Measurements from ENCODE around the gene GRIN2A. TPM values are rescaled to one million over a fixed set of nuclear protein-coding genes. Genes with fewer than 3 reads are reported as not detected.

The GRIN2A gene
- total and polyA plus RNA-seq, 2 of the 13 experiments (the other 11 are each of a cell fraction or from before 2014, with no cell fraction given): not detected

GRCh38 chr16:10077861-10078260 lies 104.4 kb downstream of the GRIN2A start:
- DNase-seq (ENCODE audit: low spot score) (no peak), ATAC-seq (no peak), FAIRE-seq (no peak)
- BruUV-seq (replicated peaks): no TSS peak
- in situ Hi-C loops (cut with HindIII; ENCODE audit: extremely low pct_ligation_motif_present, low pct_unique_long_range_greater_than_20kb): loop anchor here (10.0 kb wide), 1 partner anchor 57 kb away; no protein-coding TSS in a partner anchor
- WGBS (ENCODE audit: low lambda C conversion rate): 21% methylated on average over 6 of the region's 6 CpGs
- no peak overlapping the region for H3K27ac ChIP-seq (ENCODE audit: extremely low read length, insufficient read depth, low read length)
- peaks cover 10% of the 10 kb centered on the region for H3K4me1 ChIP-seq (ENCODE audit: insufficient read depth, low read length)
- H3K27me3 ChIP-seq (ENCODE audit: control insufficient read depth in 1 of 2, insufficient read depth in 2 of 2, low read length in 2 of 2): no peaks in the 10 kb centered on the region; a peak in 1 of 5 replicates
- H3K9ac ChIP-seq (ENCODE audit: insufficient read depth, low read depth, low read length): no peak overlapping the region
- no peak overlapping the region for H3K4me2 ChIP-seq (ENCODE audit: low read depth, low read length)
- no peaks in the 10 kb centered on the region for H3K9me3 ChIP-seq (ENCODE audit: low read length)
- no peak overlapping the region for H2AFZ ChIP-seq (ENCODE audit: low read length)
- CTCF ChIA-PET (ENCODE audit: low intra/inter-chr PET ratio, low total read pairs): no interaction called here
- no peaks in the 10 kb centered on the region for H4K20me1 ChIP-seq (ENCODE audit: insufficient read depth, low read length)
- POLR2A ChIA-PET: no interaction called here
- no peaks in the 10 kb centered on the region for H3K79me2 ChIP-seq (ENCODE audit: insufficient read depth, low read length)
- TF ChIP-seq, protein P1, sequence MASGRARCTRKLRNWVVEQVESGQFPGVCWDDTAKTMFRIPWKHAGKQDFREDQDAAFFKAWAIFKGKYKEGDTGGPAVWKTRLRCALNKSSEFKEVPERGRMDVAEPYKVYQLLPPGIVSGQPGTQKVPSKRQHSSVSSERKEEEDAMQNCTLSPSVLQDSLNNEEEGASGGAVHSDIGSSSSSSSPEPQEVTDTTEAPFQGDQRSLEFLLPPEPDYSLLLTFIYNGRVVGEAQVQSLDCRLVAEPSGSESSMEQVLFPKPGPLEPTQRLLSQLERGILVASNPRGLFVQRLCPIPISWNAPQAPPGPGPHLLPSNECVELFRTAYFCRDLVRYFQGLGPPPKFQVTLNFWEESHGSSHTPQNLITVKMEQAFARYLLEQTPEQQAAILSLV (CRISPR knock-in tag; IDR thresholded peaks at IDR 0.05; ENCODE audit: borderline replicate concordance): no peak
- TF ChIP-seq MAFK (conservative IDR thresholded peaks at IDR 0.05 in 1 of 2, IDR thresholded peaks at IDR 0.05 in 1 of 2; ENCODE audit: low read length in 2 of 2) (0 out of 4 replicates have a peak, but pooled peaks of 1 of the 2 experiments have one; percentile 4), ZNF136 (CRISPR knock-in tag; IDR thresholded peaks at IDR 0.05; ENCODE audit: low read depth) (no peak)
- no peaks in the 10 kb centered on the region for H3K36me3 ChIP-seq (replicated peaks in 1 of 2; ENCODE audit: control insufficient read depth in 1 of 2, insufficient read depth in 2 of 2, low read length in 2 of 2)
- H3K4me3 ChIP-seq (replicated peaks in 1 of 3; ENCODE audit: insufficient read depth in 1 of 3, low read depth in 2 of 3, low read length in 3 of 3): no peak overlapping the region
- intact Hi-C loops (cut with micrococcal nuclease; ENCODE audit: unreplicated experiment): no loop called here

GRCh38 chr16:10076037-10076436 lies 106.2 kb downstream of the GRIN2A start:
- H3K4me1 ChIP-seq (ENCODE audit: insufficient read depth, low read length): peaks cover 10% of the 10 kb centered on the region
- ATAC-seq (peak; percentile 90), FAIRE-seq (peak; percentile 69), DNase-seq (ENCODE audit: low spot score) (peak; percentile 47)
- no peak overlapping the region for H3K27ac ChIP-seq (ENCODE audit: extremely low read length, insufficient read depth, low read length)
- no peak overlapping the region for H3K4me3 ChIP-seq (replicated peaks in 1 of 3; ENCODE audit: insufficient read depth in 1 of 3, low read depth in 2 of 3, low read length in 3 of 3)
- in situ Hi-C loops (cut with HindIII; ENCODE audit: extremely low pct_ligation_motif_present, low pct_unique_long_range_greater_than_20kb) (loop anchor here (10.0 kb wide), 1 partner anchor 59 kb away; no protein-coding TSS in a partner anchor), intact Hi-C loops (cut with micrococcal nuclease; ENCODE audit: unreplicated experiment) (no loop called here)
- no peak overlapping the region for H2AFZ ChIP-seq (ENCODE audit: low read length)
- BruUV-seq (replicated peaks): no TSS peak
- no peaks in the 10 kb centered on the region for H3K79me2 ChIP-seq (ENCODE audit: insufficient read depth, low read length)
- no peaks in the 10 kb centered on the region for H4K20me1 ChIP-seq (ENCODE audit: insufficient read depth, low read length)
- POLR2A ChIA-PET: no interaction called here
- no peak overlapping the region for H3K4me2 ChIP-seq (ENCODE audit: low read depth, low read length)
- CTCF ChIA-PET (ENCODE audit: low intra/inter-chr PET ratio, low total read pairs): no interaction called here
- no peak overlapping the region for H3K9ac ChIP-seq (ENCODE audit: insufficient read depth, low read depth, low read length)
- WGBS (ENCODE audit: low lambda C conversion rate): 6% methylated on average over 5 of the region's 5 CpGs
- no peaks in the 10 kb centered on the region for H3K9me3 ChIP-seq (ENCODE audit: low read length)
- no peaks in the 10 kb centered on the region; a peak in 1 of 5 replicates for H3K27me3 ChIP-seq (ENCODE audit: control insufficient read depth in 1 of 2, insufficient read depth in 2 of 2, low read length in 2 of 2)
- no peaks in the 10 kb centered on the region for H3K36me3 ChIP-seq (replicated peaks in 1 of 2; ENCODE audit: control insufficient read depth in 1 of 2, insufficient read depth in 2 of 2, low read length in 2 of 2)
- TF ChIP-seq XRCC5 (optimal IDR thresholded peaks at IDR 0.05; ENCODE audit: low read length) (peak; percentile 23), ZNF609 (CRISPR knock-in tag; IDR thresholded peaks at IDR 0.05; ENCODE audit: borderline replicate concordance) (no peak), CREB1 (IDR thresholded peaks at IDR 0.05) (no peak), CREB1 (CRISPR knock-in tag; IDR thresholded peaks at IDR 0.05) (no peak), ZNF75D (CRISPR knock-in tag; IDR thresholded peaks at IDR 0.05; ENCODE audit: borderline replicate concordance) (no peak), SOX5 (CRISPR knock-in tag; IDR thresholded peaks at IDR 0.05; ENCODE audit: borderline replicate concordance) (peak; percentile 26; the same call in 1 of the 2 replicates), TEAD3 (CRISPR knock-in tag; optimal IDR thresholded peaks at IDR 0.05; ENCODE audit: borderline replicate concordance) (peak; percentile 21), ZNF264 (CRISPR knock-in tag; IDR thresholded peaks at IDR 0.05) (no peak)
- TF ChIP-seq, protein P2, sequence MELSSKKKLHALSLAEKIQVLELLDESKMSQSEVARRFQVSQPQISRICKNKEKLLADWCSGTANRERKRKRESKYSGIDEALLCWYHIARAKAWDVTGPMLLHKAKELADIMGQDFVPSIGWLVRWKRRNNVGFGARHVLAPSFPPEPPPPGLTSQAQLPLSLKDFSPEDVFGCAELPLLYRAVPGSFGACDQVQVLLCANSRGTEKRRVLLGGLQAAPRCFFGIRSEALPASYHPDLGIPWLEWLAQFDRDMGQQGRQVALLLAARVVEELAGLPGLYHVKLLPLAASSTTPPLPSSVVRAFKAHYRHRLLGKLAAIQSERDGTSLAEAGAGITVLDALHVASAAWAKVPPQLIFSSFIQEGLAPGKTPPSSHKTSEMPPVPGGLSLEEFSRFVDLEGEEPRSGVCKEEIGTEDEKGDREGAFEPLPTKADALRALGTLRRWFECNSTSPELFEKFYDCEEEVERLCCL (CRISPR knock-in tag; IDR thresholded peaks at IDR 0.05; ENCODE audit: borderline replicate concordance): no peak

All from HepG2 (cell line).